OCI-LY1 (cell line): Measurements from ENCODE around the gene NUP93.

Experiments used
- H2AFZ ChIP-seq: fragments of 200-600 bp; sonication (generic), shearing (Covaris generic); 2 replicates; pipeline ENCODE4 v1.6.0; 2014; ENCODE audit warnings: antibody characterized with exemption, mild to moderate bottlenecking, low read length
- H3F3A ChIP-seq: fragments of 200-600 bp; sonication (generic), shearing (Covaris generic); 2 replicates; pipeline ENCODE4 v1.6.0; 2014; ENCODE audit warnings: mild to moderate bottlenecking, antibody characterized with exemption, low read length, moderate library complexity; ENCODE audit not compliant: insufficient read depth
- H3K27ac ChIP-seq: fragments of 200-600 bp; sonication (generic); 2 replicates; pipeline ENCODE4 v1.5.1; 2014; ENCODE audit warnings: low read length, mixed run types, mild to moderate bottlenecking, low read depth; ENCODE audit not compliant: poor library complexity, severe bottlenecking
- H3K27me3 ChIP-seq: fragments of 200-600 bp; sonication (generic); 2 replicates; pipeline ENCODE4 v1.6.0; 2014; ENCODE audit warnings: antibody characterized with exemption, mild to moderate bottlenecking, low read length, moderate library complexity; ENCODE audit not compliant: insufficient read depth
- H3K36me3 ChIP-seq: fragments of 200-600 bp; sonication (generic); 2 replicates; pipeline ENCODE4 v1.6.1; 2014; ENCODE audit warnings: mild to moderate bottlenecking, antibody characterized with exemption, low read length, moderate library complexity, mixed read lengths; ENCODE audit not compliant: insufficient read depth
- H3K4me1 ChIP-seq: fragments of 200-600 bp; sonication (generic); 2 replicates; pipeline ENCODE4 v1.5.1; 2014; ENCODE audit warnings: mild to moderate bottlenecking, low read length, moderate library complexity; ENCODE audit not compliant: insufficient read depth, severe bottlenecking
- H3K4me2 ChIP-seq: fragments of 200-600 bp; sonication (generic), shearing (Covaris generic); 2 replicates; pipeline ENCODE4 v1.6.1; 2014; ENCODE audit warnings: low read length
- H3K4me3 ChIP-seq: fragments of 200-600 bp; sonication (generic); 2 replicates; pipeline ENCODE4 v1.5.1; 2014; ENCODE audit warnings: low read length, low read depth, mild to moderate bottlenecking, mixed read lengths; ENCODE audit not compliant: poor library complexity, severe bottlenecking
- H3K79me2 ChIP-seq: fragments of 200-600 bp; shearing (Covaris generic); 2 replicates; pipeline ENCODE4 v1.6.1; 2016; ENCODE audit warnings: mixed run types, low read length, mixed read lengths; ENCODE audit not compliant: insufficient read depth
- H3K9ac ChIP-seq: fragments of 200-600 bp; sonication (generic), shearing (Covaris generic); 2 replicates; pipeline ENCODE4 v1.6.1; 2014; ENCODE audit warnings: mild to moderate bottlenecking, low read length, mixed read lengths
- H3K9me2 ChIP-seq: fragments of 200-600 bp; sonication (generic), shearing (Covaris generic); 2 replicates; pipeline ENCODE4 v1.6.1; 2014; ENCODE audit warnings: low read depth, mild to moderate bottlenecking, low read length, mixed read lengths
- H3K9me3 ChIP-seq: fragments of 200-600 bp; shearing (Covaris generic); 2 replicates; pipeline ENCODE4 v1.6.1; 2014; ENCODE audit warnings: low read length, mixed read lengths
- H4K20me1 ChIP-seq: fragments of 200-600 bp; sonication (generic), shearing (Covaris generic); 2 replicates; pipeline ENCODE4 v1.6.0; 2016; ENCODE audit warnings: mild to moderate bottlenecking, low read length; ENCODE audit not compliant: insufficient read depth
- CTCF ChIP-seq: fragments of 200-600 bp; sonication (generic), shearing (Covaris generic); IDR thresholded peaks from 2 replicates; pipeline ENCODE4 v1.5.1; 2017; ENCODE audit warnings: mild to moderate bottlenecking, antibody characterized with exemption, low read length, moderate library complexity, mixed read lengths
- EZH2 ChIP-seq: fragments of 200-600 bp; sonication (generic), shearing (Covaris generic); IDR thresholded peaks from 2 replicates; pipeline ENCODE4 v1.8.0; 2017; ENCODE audit warnings: borderline replicate concordance, mixed run types, mild to moderate bottlenecking, antibody characterized with exemption, low read length, moderate library complexity, mixed read lengths

NUP93 gene

GRCh38 chr16:56897026-56897799 is 167.3 kb downstream of the NUP93 start:
- no peaks in the 10 kb centered on the region for H3F3A ChIP-seq
- no peak overlapping the region for H3K9ac ChIP-seq
- 0 out of 2 replicates have a peak, but pooled peaks cover 5% of the 10 kb centered on the region for H3K27me3 ChIP-seq
- H3K9me2 ChIP-seq, result no peaks in the 10 kb centered on the region
- H3K4me1 ChIP-seq, result no peaks in the 10 kb centered on the region
- H4K20me1 ChIP-seq, result no peaks in the 10 kb centered on the region
- no peak overlapping the region for H2AFZ ChIP-seq
- H3K9me3 ChIP-seq, result no peaks in the 10 kb centered on the region
- no peaks in the 10 kb centered on the region for H3K79me2 ChIP-seq
- H3K27ac ChIP-seq, result no peak overlapping the region
- TF ChIP-seq CTCF (no peak), EZH2 (no peak)
- no peaks in the 10 kb centered on the region for H3K36me3 ChIP-seq
- no peak overlapping the region for H3K4me2 ChIP-seq
- no peak overlapping the region for H3K4me3 ChIP-seq

DNA sequence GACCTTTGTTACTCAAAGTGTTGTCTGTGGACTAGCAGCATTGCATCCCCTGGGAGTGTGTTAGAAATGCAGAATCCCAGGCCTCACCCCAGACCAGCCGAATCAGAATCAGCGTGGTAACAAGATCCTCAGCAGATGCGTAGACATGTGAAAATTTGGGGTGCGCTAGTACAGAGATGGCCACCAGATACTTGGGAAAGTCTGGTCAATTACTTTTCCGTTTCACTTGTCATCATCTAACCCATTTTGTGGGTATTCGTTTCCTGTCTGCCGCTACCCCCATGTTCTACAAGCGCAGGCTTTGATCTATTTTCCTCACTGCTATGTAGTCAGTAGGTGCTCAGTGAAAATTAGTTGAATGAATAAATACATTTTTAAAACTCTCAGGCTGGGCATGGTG is 168.9 kb downstream of the NUP93 start:
- Histone ChIP-seq H3K36me3 (no peaks in the 10 kb centered on the region), H2AFZ (no peak overlapping the region), H3K79me2 (no peaks in the 10 kb centered on the region), H3K4me2 (no peak overlapping the region), H3F3A (no peaks in the 10 kb centered on the region), H3K9me2 (no peaks in the 10 kb centered on the region), H3K4me1 (no peaks in the 10 kb centered on the region), H4K20me1 (no peaks in the 10 kb centered on the region), H3K27ac (no peak overlapping the region), H3K9me3 (no peaks in the 10 kb centered on the region), H3K4me3 (no peak overlapping the region), H3K9ac (no peak overlapping the region), H3K27me3 (peaks cover 5% of the 10 kb centered on the region; the same call in 1 of the 2 replicates)
- TF ChIP-seq CTCF (no peak), EZH2 (no peak)
